GM23248 (cell line): Measurements from ENCODE around the gene NAV2. TPM values are rescaled to one million over a fixed set of nuclear protein-coding genes. Genes with fewer than 3 reads are reported as not detected.

ENCODE experiments used
- DNase-seq: peaks from one replicate; pipeline ENCODE4 v3.0.0-alpha.2; 2015
- H2AFZ ChIP-seq: fragments of 200-600 bp; sonication (generic); 2 replicates; pipeline ENCODE4 v1.6.1; 2016; ENCODE audit warnings: antibody characterized with exemption
- H3F3A ChIP-seq: fragments of 200-600 bp; sonication (generic); 2 replicates; pipeline ENCODE4 v1.6.1; 2016; ENCODE audit warnings: mild to moderate bottlenecking, antibody characterized with exemption, mixed run types; ENCODE audit not compliant: insufficient read depth
- H3K27ac ChIP-seq: fragments of 200-600 bp; sonication (generic); 2 replicates; pipeline ENCODE4 v1.5.1; 2016; ENCODE audit warnings: mild to moderate bottlenecking
- H3K27me3 ChIP-seq: fragments of 200-600 bp; sonication (generic); replicated peaks from 2 replicates; pipeline ENCODE4 v1.6.1; 2016; ENCODE audit warnings: mild to moderate bottlenecking; ENCODE audit not compliant: insufficient read depth
- H3K36me3 ChIP-seq: fragments of 200-600 bp; sonication (generic); 2 replicates; pipeline ENCODE4 v1.6.1; 2016; ENCODE audit warnings: low read depth, mild to moderate bottlenecking
- H3K4me1 ChIP-seq: fragments of 200-600 bp; sonication (generic); 2 replicates; pipeline ENCODE4 v1.6.1; 2016; ENCODE audit warnings: mild to moderate bottlenecking; ENCODE audit not compliant: insufficient read depth
- H3K4me2 ChIP-seq: fragments of 200-600 bp; sonication (generic); one replicate; pipeline ENCODE4 v1.6.1; 2016; ENCODE audit warnings: mild to moderate bottlenecking; ENCODE audit not compliant: unreplicated experiment
- H3K4me3 ChIP-seq: fragments of 200-600 bp; sonication (generic); 2 replicates; pipeline ENCODE4 v1.5.1; 2016; ENCODE audit warnings: mild to moderate bottlenecking
- H3K79me2 ChIP-seq: fragments of 200-600 bp; sonication (generic); 2 replicates; pipeline ENCODE4 v1.6.1; 2016; ENCODE audit warnings: mild to moderate bottlenecking; ENCODE audit not compliant: insufficient read depth
- H3K9ac ChIP-seq: fragments of 200-600 bp; sonication (generic); 2 replicates; pipeline ENCODE4 v1.6.1; 2016; ENCODE audit warnings: mild to moderate bottlenecking
- H3K9me2 ChIP-seq: fragments of 200-600 bp; sonication (generic); 2 replicates; pipeline ENCODE4 v1.6.1; 2016; ENCODE audit warnings: mixed run types, mild to moderate bottlenecking, moderate library complexity; ENCODE audit not compliant: insufficient read depth
- H3K9me3 ChIP-seq: fragments of 200-600 bp; sonication (generic); one replicate; pipeline ENCODE4 v1.6.1; 2017; ENCODE audit warnings: low read depth
- H4K20me1 ChIP-seq: fragments of 200-600 bp; sonication (generic); 2 replicates; pipeline ENCODE4 v1.6.0; 2016; ENCODE audit not compliant: insufficient read depth
- EZH2 ChIP-seq: fragments of 200-600 bp; sonication (generic); IDR thresholded peaks from 2 replicates; pipeline ENCODE4 v1.6.1; 2018; ENCODE audit warnings: antibody characterized with exemption, mild to moderate bottlenecking; ENCODE audit not compliant: insufficient read depth, poor library complexity, severe bottlenecking
- EZH2phosphoT487 ChIP-seq: fragments of 200-600 bp; sonication (generic); IDR thresholded peaks from 2 replicates; pipeline ENCODE4 v1.6.1; 2018; ENCODE audit warnings: antibody characterized with exemption, moderate library complexity, mild to moderate bottlenecking, low read depth; ENCODE audit not compliant: insufficient read depth
- WGBS, 2 experiments: methylation state at CpG; one replicate each; pipeline ENCODE4 v1.1.6; 2015 to 2017; ENCODE audit warnings: low lambda C conversion rate in 2 of 2, low coverage in 1 of 2; ENCODE audit errors: missing lambda C conversion rate in 2 of 2; 5-methylcytosine and 5-hydroxymethylcytosine counted together
- in situ Hi-C: fragments of 300-500 bp; cut with MboI; formaldehyde crosslinking; loops from 2 replicates; pipeline ENCODE4 v1.15.0; 2020
- polyA plus RNA-seq: library from polyadenylated mRNA; unstranded; fragments of >200 nt; fragmentation: Nextera tagmentation; extraction: Ambion mirVana; gene quantifications from 2 replicates; pipeline ENCODE4 v1.2.1, GENCODE V29; 2016
- total RNA-seq: library from RNA; depleted of rRNA; stranded (reverse); fragments of >200 nt; shearing (Covaris generic); gene quantifications from 2 replicates; pipeline ENCODE4 v1.2.3, GENCODE V29; 2014

Gene NAV2
- total and polyA plus RNA-seq, 2 experiments from 2014 or later = 5.7 to 11.9 TPM

DNA sequence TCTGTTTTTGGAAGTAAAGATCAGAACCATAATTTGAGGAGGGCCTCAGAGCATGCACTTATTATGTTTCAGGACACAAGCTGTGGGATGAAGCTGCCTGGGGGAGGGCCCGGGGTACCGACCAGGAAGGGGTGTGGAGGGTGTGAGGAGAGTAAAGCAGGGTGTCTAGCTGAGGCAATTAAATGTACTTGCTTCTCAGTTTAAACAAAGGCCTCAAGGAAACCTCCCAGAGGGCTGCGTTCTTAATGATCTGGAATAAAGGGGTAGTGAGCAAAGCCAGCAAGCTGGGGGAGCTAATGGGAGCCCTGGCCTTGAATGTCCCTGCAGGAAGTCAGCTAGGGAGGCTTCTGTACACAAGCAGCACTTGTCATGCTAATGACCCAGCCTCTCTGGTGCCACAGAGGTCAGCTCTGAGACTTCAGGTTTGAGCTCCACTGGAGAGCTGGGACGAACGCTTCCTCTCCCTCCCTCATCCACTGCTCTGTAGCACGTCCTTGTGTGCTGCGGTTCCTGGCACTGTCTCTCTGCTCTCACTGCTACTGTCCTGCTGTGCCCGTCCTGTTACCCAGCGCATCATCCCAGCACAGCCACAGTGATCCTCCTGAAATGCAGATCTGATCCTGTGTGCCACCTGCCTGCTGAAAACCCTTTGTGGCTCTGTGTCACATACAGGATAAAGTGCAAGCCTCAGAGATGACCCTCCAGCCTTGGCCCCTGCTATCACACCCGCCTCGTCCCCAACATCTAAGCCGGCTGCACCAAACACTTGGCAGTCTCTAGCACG is 287.9 kb downstream of the NAV2 start:
- Histone ChIP-seq H3K79me2 (peaks cover 65% of the 10 kb centered on the region), H3K9me3 (no peaks in the 10 kb centered on the region), H4K20me1 (no peaks in the 10 kb centered on the region), H3F3A (peaks cover 5% of the 10 kb centered on the region), H3K27ac (no peak overlapping the region), H3K4me3 (no peak overlapping the region), H3K4me1 (peaks cover 5% of the 10 kb centered on the region), H3K36me3 (no peaks in the 10 kb centered on the region; the same call in 1 of the 2 replicates), H2AFZ (no peak overlapping the region), H3K27me3 (no peaks in the 10 kb centered on the region), H3K9ac (no peak overlapping the region), H3K9me2 (no peaks in the 10 kb centered on the region), H3K4me2 (no peak overlapping the region)
- in situ Hi-C loops = no loop called here
- WGBS, 2 experiments = 86 to 87% methylated on average over 13 of the region's 13 CpGs
- DNase-seq = no peak
- TF ChIP-seq EZH2 (no peak), EZH2phosphoT487 (no peak)

DNA sequence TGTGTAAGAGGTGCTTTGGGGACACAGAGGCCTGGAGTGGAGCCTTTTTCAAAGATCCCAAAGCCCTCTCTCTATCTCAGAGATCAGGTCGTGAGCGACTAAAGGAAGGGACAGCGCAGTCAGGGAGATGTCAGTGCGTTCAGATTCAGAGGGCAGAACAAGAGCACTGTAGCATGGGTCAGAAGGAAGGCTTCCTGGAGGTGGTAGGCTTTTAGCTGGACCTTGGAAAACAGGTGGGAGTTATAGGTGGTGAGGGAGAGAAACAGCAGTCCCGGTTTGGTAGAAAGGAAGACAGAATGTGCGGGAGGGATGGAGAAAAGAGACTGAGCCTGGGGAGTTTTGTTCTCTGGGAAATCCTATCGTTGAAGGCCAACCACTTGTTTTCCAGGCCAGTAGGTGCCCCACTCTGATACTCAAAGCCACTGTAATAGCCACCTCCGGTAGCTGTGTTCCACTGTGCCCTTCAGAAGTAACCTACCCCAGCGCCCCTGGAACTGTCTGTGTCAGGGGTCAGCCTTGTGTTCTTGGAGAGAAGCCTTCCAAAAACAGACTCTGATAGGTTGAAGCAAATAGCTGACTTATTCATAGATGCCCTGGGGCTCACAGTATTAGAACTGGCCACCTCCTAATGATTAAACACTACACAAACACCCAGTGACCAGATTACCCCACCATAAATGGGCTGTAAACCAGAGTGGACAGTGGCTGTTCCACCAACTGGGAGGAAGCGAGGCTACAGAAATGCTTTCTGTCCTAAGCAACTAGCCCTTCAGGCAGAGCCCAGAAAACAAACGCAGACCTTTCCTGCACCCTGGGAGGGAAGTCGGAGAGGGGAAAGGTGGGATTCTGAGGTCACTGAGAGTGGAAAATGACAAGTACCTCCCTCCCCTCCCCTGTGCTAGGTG is 289.9 kb downstream of the NAV2 start:
- Histone ChIP-seq H4K20me1 (no peaks in the 10 kb centered on the region), H3K4me3 (no peak overlapping the region), H3K9me3 (no peaks in the 10 kb centered on the region), H3K9me2 (no peaks in the 10 kb centered on the region), H3F3A (no peaks in the 10 kb centered on the region), H3K9ac (no peak overlapping the region), H3K36me3 (no peaks in the 10 kb centered on the region; the same call in 1 of the 2 replicates), H3K79me2 (peaks cover 46% of the 10 kb centered on the region), H3K27me3 (no peaks in the 10 kb centered on the region), H3K27ac (no peak overlapping the region), H2AFZ (no peak overlapping the region), H3K4me1 (no peaks in the 10 kb centered on the region), H3K4me2 (no peak overlapping the region)
- 93 to 94% methylated on average over 12 of the region's 12 CpGs for WGBS, 2 experiments
- in situ Hi-C loops = no loop called here
- DNase-seq = no peak
- TF ChIP-seq EZH2 = no peak
- TF ChIP-seq EZH2phosphoT487 = no peak

DNA sequence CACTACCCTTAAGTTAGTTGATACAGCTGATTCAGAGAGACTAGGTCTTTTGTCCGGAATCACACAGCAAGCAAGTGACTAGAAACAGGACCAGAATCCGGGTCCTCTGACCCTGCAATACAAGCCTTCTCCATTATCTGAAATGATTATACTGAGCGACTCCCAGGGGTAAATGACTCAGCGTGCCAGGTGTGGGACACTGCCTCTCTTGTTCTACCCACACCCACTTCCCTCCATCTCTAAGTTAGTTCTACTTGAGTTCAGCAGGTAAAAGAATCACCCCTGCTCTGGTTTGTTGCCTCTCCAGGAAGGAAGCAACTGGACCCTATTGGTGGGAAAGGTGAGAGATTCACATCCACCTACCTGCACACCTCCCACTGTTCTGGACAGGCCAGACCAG is 290.7 kb downstream of the NAV2 start:
- Histone ChIP-seq H3K27ac (no peak overlapping the region), H3K27me3 (no peaks in the 10 kb centered on the region), H3K9ac (no peak overlapping the region), H3K79me2 (peaks cover 38% of the 10 kb centered on the region), H3K36me3 (no peaks in the 10 kb centered on the region; the same call in 1 of the 2 replicates), H2AFZ (no peak overlapping the region), H3K4me3 (no peak overlapping the region), H3K9me2 (no peaks in the 10 kb centered on the region), H3F3A (no peaks in the 10 kb centered on the region), H3K4me1 (no peaks in the 10 kb centered on the region), H3K4me2 (no peak overlapping the region), H3K9me3 (no peaks in the 10 kb centered on the region), H4K20me1 (no peaks in the 10 kb centered on the region)
- in situ Hi-C loops = no loop called here
- TF ChIP-seq EZH2 (no peak), EZH2phosphoT487 (no peak)
- WGBS, 2 experiments = 95 to 99% methylated on average over 4 of the region's 4 CpGs
- DNase-seq = no peak

DNA sequence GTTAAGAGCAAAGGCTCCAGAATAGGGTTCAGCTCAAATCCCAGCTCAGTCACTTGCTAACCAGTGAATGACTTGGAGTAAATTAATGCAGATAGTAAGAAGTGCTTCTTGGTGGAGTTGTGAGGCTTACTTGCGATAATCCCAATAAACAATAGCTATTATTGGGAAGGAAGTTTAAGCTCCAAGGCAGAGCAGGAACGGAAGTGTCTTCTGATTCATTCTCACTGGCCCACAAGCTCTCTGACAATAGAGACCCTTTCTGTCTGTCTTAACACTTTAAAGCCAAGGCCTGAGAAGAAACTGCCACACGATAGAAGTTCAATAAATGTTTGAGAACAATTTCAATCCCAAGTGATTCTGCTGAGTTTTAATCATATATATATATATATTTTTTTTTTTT is 292.2 kb downstream of the NAV2 start:
- no peak for DNase-seq
- no peaks in the 10 kb centered on the region; the same call in 1 of the 2 replicates for H3K36me3 ChIP-seq
- no peaks in the 10 kb centered on the region for H3K27me3 ChIP-seq
- H3F3A ChIP-seq = peaks cover 4% of the 10 kb centered on the region; the same call in 1 of the 2 replicates
- no peak overlapping the region for H3K9ac ChIP-seq
- H3K4me1 ChIP-seq = no peaks in the 10 kb centered on the region
- H2AFZ ChIP-seq = no peak overlapping the region
- H4K20me1 ChIP-seq = no peaks in the 10 kb centered on the region
- H3K79me2 ChIP-seq = peaks cover 23% of the 10 kb centered on the region
- no peak overlapping the region for H3K4me3 ChIP-seq
- H3K9me2 ChIP-seq = no peaks in the 10 kb centered on the region
- no peak for TF ChIP-seq EZH2
- no peak for TF ChIP-seq EZH2phosphoT487
- no peak overlapping the region for H3K27ac ChIP-seq
- WGBS, 2 experiments = 95% methylated on average over 3 of the region's 3 CpGs
- in situ Hi-C loops = no loop called here
- H3K9me3 ChIP-seq = no peaks in the 10 kb centered on the region
- H3K4me2 ChIP-seq = no peak overlapping the region
